H1 (cell line): ENCODE measurements around the gene TMEM150B. TPM values are rescaled to one million over a fixed set of nuclear protein-coding genes. Genes with fewer than 3 reads are reported as not detected.

Source experiments
- CTCF ChIA-PET: fragments of 300-600 bp; sonication (Branson Sonifier 250); formaldehyde crosslinking; loops from one replicate; lab custom pipeline; 2021; ENCODE audit not compliant: partially characterized antibody; lab: Charles Lee
- POLR2A ChIA-PET: fragments of 300-600 bp; sonication (Branson Sonifier 250); formaldehyde crosslinking; loops from one replicate; lab custom pipeline; 2021; ENCODE audit warnings: inconsistent platforms; ENCODE audit not compliant: partially characterized antibody; lab: Charles Lee
- DNase-seq, 2 experiments: peaks; one replicate each; pipeline versions ENCODE4 v3.0.0 to v3.0.0-alpha.2; 2010 to 2022; ENCODE audit warnings: low spot score in 2 of 2, low read depth in 1 of 2, mixed read lengths in 1 of 2
- FAIRE-seq: peaks from 2 replicates; lab custom pipeline; 2011; peaks lifted over from hg19 to GRCh38; lab: Jason Lieb, UNC
- H2AFZ ChIP-seq: 2 replicates; pipeline ENCODE4 v1.8.1; 2012; ENCODE audit warnings: low read length, inconsistent platforms
- H2AK5ac ChIP-seq: 2 replicates; pipeline ENCODE4 v1.6.1; 2013; ENCODE audit warnings: low read depth, low read length
- H2BK120ac ChIP-seq: replicated peaks from 2 replicates; pipeline ENCODE3; 2013; ENCODE audit warnings: low read depth, low read length, inconsistent platforms
- H2BK12ac ChIP-seq: 2 replicates; pipeline ENCODE4 v1.6.1; 2013; ENCODE audit warnings: low read depth, low read length
- H2BK15ac ChIP-seq: 2 replicates; pipeline ENCODE4 v1.6.1; 2013; ENCODE audit warnings: low read length
- H2BK20ac ChIP-seq: 2 replicates; pipeline ENCODE4 v1.6.1; 2013; ENCODE audit warnings: low read length
- H2BK5ac ChIP-seq: 2 replicates; pipeline ENCODE4 v1.6.1; 2013; ENCODE audit warnings: low read depth, low read length
- H3K14ac ChIP-seq: 2 replicates; pipeline ENCODE4 v1.6.1; 2013; ENCODE audit warnings: inconsistent platforms; ENCODE audit not compliant: insufficient read length
- H3K18ac ChIP-seq: 2 replicates; pipeline ENCODE4 v1.6.1; 2013; ENCODE audit warnings: low read length; ENCODE audit errors: extremely low read depth
- H3K23ac ChIP-seq: 2 replicates; pipeline ENCODE4 v1.6.1; 2013; ENCODE audit warnings: inconsistent platforms; ENCODE audit not compliant: insufficient read length
- H3K23me2 ChIP-seq: 2 replicates; pipeline ENCODE4 v1.6.1; 2013; ENCODE audit warnings: low read depth, low read length
- H3K27ac ChIP-seq: 2 replicates; pipeline ENCODE4 v1.6.1; 2011; ENCODE audit warnings: low read depth, low read length, inconsistent platforms
- H3K27me3 ChIP-seq, 4 experiments: replicated peaks in 1 of 4; 1 replicate in 1 of 4; 2 replicates in 3 of 4; pipeline versions ENCODE4 v1.6.1 to v1.8.1; 2011 to 2013; ENCODE audit warnings: low read length in 3 of 4, mild to moderate bottlenecking in 3 of 4, inconsistent platforms in 2 of 4, mixed read lengths in 2 of 4, moderate library complexity in 1 of 4; ENCODE audit not compliant: control insufficient read depth in 3 of 4, insufficient read depth in 3 of 4; ENCODE audit errors: extremely low read depth in 1 of 4
- H3K36me3 ChIP-seq, 4 experiments: 2 replicates each; pipeline versions ENCODE4 v1.6.1 to v1.8.1; 2011 to 2013; ENCODE audit warnings: mild to moderate bottlenecking in 4 of 4, low read length in 3 of 4, moderate library complexity in 2 of 4, control low read depth in 1 of 4, inconsistent platforms in 1 of 4; ENCODE audit not compliant: insufficient read depth in 4 of 4, control insufficient read depth in 2 of 4
- H3K4ac ChIP-seq: replicated peaks from 2 replicates; pipeline ENCODE3; 2013; ENCODE audit warnings: low read length, low read depth, mixed read lengths, inconsistent platforms; ENCODE audit not compliant: insufficient read length
- H3K4me1 ChIP-seq, 4 experiments: replicated peaks in 1 of 4; 1 replicate in 1 of 4; 2 replicates in 3 of 4; pipeline versions ENCODE4 v1.6.1 to v1.8.1; 2011 to 2013; ENCODE audit warnings: low read length in 3 of 4, inconsistent platforms in 2 of 4, mixed read lengths in 1 of 4; ENCODE audit not compliant: insufficient read depth in 4 of 4, control insufficient read depth in 3 of 4
- H3K4me2 ChIP-seq, 2 experiments: 2 replicates each; pipeline versions ENCODE4 v1.6.1 to v1.8.1; 2011 to 2013; ENCODE audit warnings: low read depth in 2 of 2, low read length in 2 of 2, control low read depth in 1 of 2, inconsistent platforms in 1 of 2, mild to moderate bottlenecking in 1 of 2; ENCODE audit not compliant: insufficient read depth in 1 of 2
- H3K4me3 ChIP-seq, 4 experiments: fragments of 200-600, 300-600 bp in 1 of 4; sonication (generic), shearing (Covaris generic), sonication (Bioruptor Twin) in 1 of 4; 2 replicates each; pipeline versions ENCODE4 v1.5.1 to v1.8.1; 2011 to 2016; ENCODE audit warnings: low read length in 4 of 4, low read depth in 3 of 4, control low read depth in 2 of 4, inconsistent platforms in 2 of 4, mild to moderate bottlenecking in 2 of 4, mixed read lengths in 1 of 4, moderate library complexity in 1 of 4; ENCODE audit not compliant: insufficient read depth in 2 of 4; ENCODE audit errors: extremely low read depth in 1 of 4
- H3K56ac ChIP-seq: replicated peaks from 2 replicates; pipeline ENCODE3; 2013; ENCODE audit warnings: low read depth, mild to moderate bottlenecking, mixed read lengths, low read length, inconsistent platforms; ENCODE audit not compliant: insufficient read length
- H3K79me1 ChIP-seq: 2 replicates; pipeline ENCODE4 v1.6.1; 2013; ENCODE audit warnings: low read depth, low read length, control low read depth
- H3K79me2 ChIP-seq, 2 experiments: 2 replicates each; pipeline versions ENCODE4 v1.6.1 to v1.8.1; 2012 to 2013; ENCODE audit warnings: low read length in 2 of 2, mild to moderate bottlenecking in 2 of 2, inconsistent platforms in 1 of 2; ENCODE audit not compliant: insufficient read depth in 2 of 2, control insufficient read depth in 1 of 2
- H3K9ac ChIP-seq, 4 experiments: replicated peaks in 1 of 4; 1 replicate in 1 of 4; 2 replicates in 3 of 4; pipeline versions ENCODE4 v1.6.1 to v1.8.1; 2011 to 2013; ENCODE audit warnings: low read depth in 3 of 4, low read length in 3 of 4, control low read depth in 2 of 4, mild to moderate bottlenecking in 2 of 4, moderate library complexity in 2 of 4, inconsistent platforms in 1 of 4; ENCODE audit errors: extremely low read depth in 1 of 4
- H3K9me3 ChIP-seq, 2 experiments: 2 replicates each; pipeline versions ENCODE4 v1.6.1 to v1.8.1; 2012 to 2013; ENCODE audit warnings: mild to moderate bottlenecking in 2 of 2, moderate library complexity in 2 of 2, control low read depth in 1 of 2, inconsistent platforms in 1 of 2, low read depth in 1 of 2, low read length in 1 of 2, mixed read lengths in 1 of 2; ENCODE audit not compliant: insufficient read depth in 2 of 2
- H4K20me1 ChIP-seq, 2 experiments: replicated peaks in 1 of 2; 2 replicates each; pipeline versions ENCODE3 to v1.8.1; 2011 to 2013; ENCODE audit warnings: inconsistent platforms in 2 of 2, low read length in 2 of 2, mild to moderate bottlenecking in 1 of 2; ENCODE audit not compliant: insufficient read depth in 2 of 2, control insufficient read depth in 1 of 2
- H4K5ac ChIP-seq: 2 replicates; pipeline ENCODE4 v1.6.1; 2013; ENCODE audit warnings: low read length, low read depth, mixed read lengths, inconsistent platforms; ENCODE audit not compliant: insufficient read length
- H4K8ac ChIP-seq: 2 replicates; pipeline ENCODE4 v1.8.0; 2013; ENCODE audit warnings: mild to moderate bottlenecking, moderate library complexity, low read length, inconsistent platforms; ENCODE audit not compliant: insufficient read depth; ENCODE audit errors: extremely low read depth
- H4K91ac ChIP-seq: replicated peaks from 2 replicates; pipeline ENCODE3; 2013; ENCODE audit warnings: low read length, mixed read lengths, inconsistent platforms; ENCODE audit not compliant: insufficient read length
- ASH2L ChIP-seq: fragments of 200-600, 300-600 bp; sonication (generic); IDR thresholded peaks from one replicate; pipeline ENCODE4 v1.7.1; 2017; ENCODE audit warnings: low read length
- EZH2 ChIP-seq: fragments of 200-600 bp; sonication (generic); IDR thresholded peaks from 2 replicates; pipeline ENCODE4 v1.7.1; 2012; ENCODE audit warnings: low read depth, mild to moderate bottlenecking, moderate library complexity, low read length, inconsistent platforms; ENCODE audit not compliant: severe bottlenecking
- RFX5 ChIP-seq: IDR thresholded peaks from 2 replicates; pipeline ENCODE4 v1.6.1; 2011; ENCODE audit warnings: low read depth, low read length, improper control_type of control experiment, borderline replicate concordance
- SP4 ChIP-seq: IDR thresholded peaks from 2 replicates; pipeline ENCODE4 v1.6.1; 2012; ENCODE audit warnings: low read length, inconsistent platforms
- WGBS, 2 experiments: shearing (Covaris generic) in 1 of 2; methylation state at CpG; one replicate each; pipeline versions ENCODE4 v1.1.6 to v1.1.7; 2013 to 2015; ENCODE audit warnings: low lambda C conversion rate in 2 of 2, mixed read lengths in 2 of 2, inconsistent platforms in 1 of 2, low coverage in 1 of 2, missing lambda C conversion rate in 1 of 2; ENCODE audit not compliant: insufficient replicate concordance in 2 of 2, insufficient coverage in 1 of 2, insufficient read length in 1 of 2; ENCODE audit errors: extremely low coverage in 1 of 2, missing lambda C conversion rate in 1 of 2; 5-methylcytosine and 5-hydroxymethylcytosine counted together
- polyA plus RNA-seq, 7 experiments: library from polyadenylated mRNA; depleted of rRNA in 3 of 7; stranded (reverse) in 5 of 7; unstranded in 2 of 7; fragments of >200 nt in 5 of 7; fragments of 200-250 nt in 2 of 7; gene quantifications; 1 replicate in 5 of 7; 2 replicates in 1 of 7; 4 replicates in 1 of 7; pipeline versions ENCODE4 v1.2.1 to v1.2.3, GENCODE V29; 2011 to 2013; ENCODE audit warnings: missing spikeins in 2 of 7, mixed read lengths in 2 of 7
- total RNA-seq: library from RNA; stranded (reverse); fragmentation: NEBNext Ultra II Directional; extraction: Animal tissue kit (Norgen Biotek cat#: 25700); gene quantifications from 2 replicates; pipeline ENCODE4 v1.2.1, GENCODE V29; 2021

The TMEM150B gene
- total and polyA plus RNA-seq, 2 of the 8 experiments (the other 6 are each of a cell fraction or from before 2014, with no cell fraction given), result 0.41 to 0.91 TPM

- POLR2A ChIA-PET, result interaction anchor here (0.6 to 7.1 kb wide), 14 partner anchors 8 to 72 kb away, joined by 3 to 58 read pairs (median 4); partner anchors contain the start of genes KMT5C, RPL28, TMEM238 and UBE2S
- no peak for TF ChIP-seq SP4
- TF ChIP-seq RFX5, result no peak
- no peak for TF ChIP-seq ASH2L
- peak; percentile 27 for TF ChIP-seq EZH2
- TF ChIP-seq, all 59 proteins: peak for 1
- CTCF ChIA-PET, result interaction anchor here (0.6 to 1.2 kb wide), 2 partner anchors 82 to 197 kb away, joined by 3 read pairs; no protein-coding TSS in a partner anchor
- Histone ChIP-seq H2BK120ac (no peak overlapping the region), H4K91ac (peak overlapping the region; percentile 25), H3K27ac (no peak overlapping the region), H2BK5ac (peak overlapping the region; percentile 52; the same call in 1 of the 2 replicates), H4K20me1 (no peaks in the 10 kb centered on the region), H2BK20ac (no peak overlapping the region), H3K79me2 (no peaks in the 10 kb centered on the region), H3K56ac (no peak overlapping the region), H3K14ac (no peak overlapping the region), H4K8ac (no peak overlapping the region), H3K4me2 (peak overlapping the region; percentile 39 to 56; a peak in 2 of 4 replicates), H2AFZ (no peak overlapping the region), H3K27me3 (peaks cover 16 to 51% (median 41%) of the 10 kb centered on the region in 4 experiments), H3K4me3 (peak overlapping the region in 2 of 4 experiments; percentile 10 to 42; a peak in 3 of 8 replicates), H3K9ac (no peak overlapping the region), H3K23ac (no peak overlapping the region), H3K36me3 (no peaks in the 10 kb centered on the region), H2BK15ac (no peak overlapping the region), H3K9me3 (no peaks in the 10 kb centered on the region), H3K18ac (peak overlapping the region; percentile 71; the same call in 1 of the 2 replicates), H3K4ac (no peak overlapping the region), H3K79me1 (no peaks in the 10 kb centered on the region), H3K23me2 (peaks cover 25% of the 10 kb centered on the region), H2AK5ac (no peak overlapping the region), H2BK12ac (peak overlapping the region; percentile 39; the same call in 1 of the 2 replicates), H3K4me1 (peaks cover 5 to 54% (median 43%) of the 10 kb centered on the region in 4 experiments), H4K5ac (no peak overlapping the region)
- DNase-seq, result no peak
- 43% methylated on average over 6 of the region's 9 CpGs; no CpG with 5 or more reads in 1 of the 2 experiments for WGBS, 2 experiments
- FAIRE-seq, result no peak
Observed at GRCh38 chr19:55373306-55373992, 48.3 kb upstream of the TMEM150B start.
